Measurements from ENCODE around the gene GNG10.
A peak's percentile ranks its signal among the peaks of the same experiment; 100 is the strongest.
"Not testable (repeated sequence)": the region's sequence is repeated elsewhere in the genome, so short reads cannot be mapped to it uniquely, and the experiment has no call there.

Gene GNG10

DNA sequence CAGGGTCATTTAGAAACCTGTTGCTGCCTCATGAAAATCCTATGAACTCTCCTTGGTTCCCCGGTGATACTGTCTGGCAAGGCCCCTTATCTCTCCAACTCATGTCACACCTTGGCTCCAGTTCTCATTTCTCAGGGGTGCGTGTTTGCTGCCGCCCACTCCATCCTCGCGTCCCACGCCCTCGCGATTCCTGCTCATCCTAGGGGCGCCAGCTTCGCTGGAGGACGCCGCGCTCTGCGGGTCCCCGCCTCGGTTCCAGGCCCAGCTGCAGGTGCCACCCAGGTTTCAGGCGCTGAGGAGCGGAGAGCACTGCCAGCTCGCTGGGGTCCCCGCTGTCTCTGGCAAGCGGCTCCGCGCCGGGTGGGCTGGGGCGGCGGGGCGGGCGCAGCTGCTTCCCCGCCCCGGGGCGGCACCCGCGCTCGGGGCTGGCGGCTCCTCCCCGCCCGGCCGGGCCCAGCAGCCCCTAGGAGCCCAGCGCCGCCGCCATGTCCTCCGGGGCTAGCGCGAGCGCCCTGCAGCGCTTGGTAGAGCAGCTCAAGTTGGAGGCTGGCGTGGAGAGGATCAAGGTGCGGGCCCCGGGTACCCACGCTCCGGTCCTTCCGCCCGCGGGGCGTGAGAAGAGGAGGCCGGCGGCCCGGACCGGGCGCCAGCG, at the start of gene GNG10:
Gene GNG10, plus strand, starts transcription at position 456 of the 652 bp plus-strand sequence. Its CDS starts 30 bp downstream, at position 486.
- DNase-seq (ENCODE audit: low read depth): peak; percentile 72

GRCh38 chr9:111613436-111614040, 47.9 kb upstream of the GNG10 start:
- DNase-seq (ENCODE audit: low read depth): no peak

DNA sequence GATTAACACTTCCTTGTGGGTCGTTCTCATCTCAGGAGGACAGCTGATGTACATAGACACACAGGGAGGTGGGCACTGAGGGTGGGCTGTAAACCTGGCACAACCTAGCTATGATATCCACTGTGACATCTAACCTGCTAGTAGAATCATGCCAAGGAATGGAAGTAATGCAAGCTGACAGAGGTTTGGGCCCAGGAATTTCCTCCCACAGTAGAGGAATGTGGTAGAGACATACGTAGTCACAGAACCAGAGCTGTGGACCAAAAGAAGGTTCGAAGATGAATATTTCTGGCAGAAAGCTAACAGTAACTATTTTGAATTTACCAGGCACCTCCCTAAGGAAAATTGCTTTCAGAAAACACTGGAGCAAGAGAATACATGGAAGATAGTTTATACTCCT, 45.5 kb upstream of the GNG10 start:
- no peak for DNase-seq (ENCODE audit: low read depth)

GRCh38 chr9:111617349-111617748, 44.1 kb upstream of the GNG10 start:
- not testable (repeated sequence) for DNase-seq (ENCODE audit: low read depth)

GRCh38 chr9:111621895-111622480, 39.4 kb upstream of the GNG10 start:
- peak; percentile 61 for DNase-seq (ENCODE audit: low read depth)

DNA sequence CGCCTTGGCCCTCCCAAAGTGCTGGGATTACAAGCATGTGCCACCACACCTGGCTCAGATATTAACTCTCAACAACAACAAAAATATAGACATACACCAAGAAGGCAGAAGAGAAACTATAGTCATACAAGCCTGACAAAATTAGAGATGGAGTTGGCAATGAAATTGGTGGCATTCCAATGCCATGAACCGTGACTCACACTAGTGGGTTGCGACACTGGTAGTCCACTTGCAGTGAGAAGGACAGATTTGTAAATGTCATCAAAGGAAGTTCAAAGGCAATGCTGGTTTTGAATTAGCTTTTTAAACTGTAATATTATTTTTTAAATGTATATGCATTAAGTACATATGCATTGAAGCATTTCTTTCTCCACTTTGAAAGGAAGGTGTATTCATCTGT, 38.8 kb upstream of the GNG10 start:
- peak; percentile 81 for DNase-seq (ENCODE audit: low read depth)

- no peak for DNase-seq (ENCODE audit: low read depth)
These were observed 34.0 kb upstream of the GNG10 start for GRCh38 chr9:111627260-111627963.

DNA sequence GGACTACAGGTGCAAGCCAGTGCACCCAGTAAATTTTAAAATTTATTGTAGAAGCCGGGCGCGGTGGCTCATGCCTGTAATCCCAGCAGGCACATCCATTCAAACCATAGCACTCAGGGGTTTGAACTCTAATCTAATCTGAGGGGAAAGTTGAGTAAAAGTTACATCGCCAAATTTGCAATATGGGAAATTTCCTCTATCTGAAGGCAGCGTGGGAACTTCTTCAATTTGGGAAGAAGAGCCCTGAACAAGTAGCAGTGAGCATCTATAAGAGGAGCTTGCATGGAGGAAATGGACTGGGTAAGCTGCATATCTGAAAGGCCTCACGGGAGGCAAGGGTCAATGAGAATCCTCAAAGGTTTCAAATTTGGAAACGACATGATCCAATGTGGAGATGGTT, 33.0 kb upstream of the GNG10 start:
- no peak for DNase-seq (ENCODE audit: low read depth)

DNA sequence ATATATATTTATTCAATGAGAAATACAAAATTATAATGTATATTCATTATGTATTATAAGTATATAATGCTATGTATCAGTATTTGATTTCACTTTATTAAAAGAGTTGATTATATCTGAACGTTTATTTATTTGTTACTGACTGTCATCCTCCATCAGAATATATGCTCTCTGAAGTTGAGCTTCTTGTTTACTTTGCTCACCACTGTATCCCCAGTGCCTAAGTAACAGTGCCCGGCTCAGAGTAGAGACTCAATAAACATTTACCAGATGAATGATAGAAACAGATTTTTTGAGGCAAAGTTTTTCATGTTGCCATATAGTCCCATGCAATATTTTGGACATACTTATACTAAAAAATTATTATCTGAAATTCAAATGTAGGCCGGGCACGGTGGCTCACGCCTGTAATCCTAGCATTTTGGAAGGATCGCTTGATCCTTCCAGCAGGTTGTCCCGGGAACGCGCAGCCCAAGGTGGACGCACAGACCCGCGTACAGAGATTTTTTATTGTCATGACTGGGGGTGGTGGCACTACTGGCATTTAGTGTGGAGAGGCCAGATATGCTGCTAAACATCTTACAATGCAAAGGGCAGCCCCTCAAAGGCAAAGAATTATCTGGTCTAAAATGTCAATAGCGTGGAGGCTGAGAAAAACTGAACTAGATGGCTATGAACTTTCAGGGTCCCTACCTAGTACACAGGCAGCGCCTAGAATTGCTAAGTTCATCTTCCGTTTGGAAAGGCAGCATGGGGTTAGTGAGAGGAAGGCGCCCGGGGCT, 31.0 kb upstream of the GNG10 start:
- no peak for DNase-seq (ENCODE audit: low read depth)

DNA sequence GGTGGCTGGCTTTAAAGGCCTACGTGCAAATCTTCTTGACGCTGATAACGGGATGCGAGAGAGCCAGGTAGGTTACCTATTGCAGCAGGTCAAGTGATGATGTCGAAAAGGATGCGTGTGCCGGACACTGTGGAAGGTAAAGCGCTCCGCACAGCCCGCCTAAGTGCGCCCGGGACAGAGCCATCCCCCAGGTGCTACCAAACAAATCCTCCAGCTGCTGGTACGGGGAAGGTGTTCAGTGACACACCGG, 30.5 kb upstream of the GNG10 start:
- DNase-seq (ENCODE audit: low read depth): no peak

GRCh38 chr9:111631214-111631971, 30.0 kb upstream of the GNG10 start, which contains the start of gene DNAJC25:
DNAJC25 (plus strand) TSS chr9:111631334; CDS start chr9:111631408, 74 bp downstream.
- DNase-seq (ENCODE audit: low read depth): peak; percentile 99

DNA sequence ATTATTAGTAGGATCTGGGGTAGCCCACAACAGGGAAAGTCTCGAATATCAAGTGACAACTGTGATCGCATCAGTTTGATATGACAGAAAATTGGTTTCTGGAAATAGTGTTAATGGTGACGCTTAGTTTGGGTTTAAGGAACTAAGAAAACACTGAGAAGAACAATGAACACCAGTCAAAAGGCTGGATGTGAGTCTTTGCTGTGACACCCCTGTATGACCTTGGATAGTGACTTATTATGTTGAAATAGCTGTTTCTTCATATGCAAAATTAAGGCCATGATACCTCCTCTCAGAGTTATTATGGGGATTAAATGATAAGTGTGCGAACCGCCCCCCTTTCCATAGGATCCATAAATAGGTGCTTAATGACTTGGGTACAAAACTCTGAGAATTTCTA, 29.3 kb upstream of the GNG10 start:
- peak; percentile 27 for DNase-seq (ENCODE audit: low read depth)

- no peak for DNase-seq (ENCODE audit: low read depth)
These were observed 28.6 kb upstream of the GNG10 start for GRCh38 chr9:111632695-111633388.

- no peak for DNase-seq (ENCODE audit: low read depth)
These were observed 28.0 kb upstream of the GNG10 start for GRCh38 chr9:111633389-111633736.

- no peak for DNase-seq (ENCODE audit: low read depth)
These were observed 26.5 kb upstream of the GNG10 start for GRCh38 chr9:111634860-111635259.

GRCh38 chr9:111637421-111637950, 23.9 kb upstream of the GNG10 start:
- no peak for DNase-seq (ENCODE audit: low read depth)

DNA sequence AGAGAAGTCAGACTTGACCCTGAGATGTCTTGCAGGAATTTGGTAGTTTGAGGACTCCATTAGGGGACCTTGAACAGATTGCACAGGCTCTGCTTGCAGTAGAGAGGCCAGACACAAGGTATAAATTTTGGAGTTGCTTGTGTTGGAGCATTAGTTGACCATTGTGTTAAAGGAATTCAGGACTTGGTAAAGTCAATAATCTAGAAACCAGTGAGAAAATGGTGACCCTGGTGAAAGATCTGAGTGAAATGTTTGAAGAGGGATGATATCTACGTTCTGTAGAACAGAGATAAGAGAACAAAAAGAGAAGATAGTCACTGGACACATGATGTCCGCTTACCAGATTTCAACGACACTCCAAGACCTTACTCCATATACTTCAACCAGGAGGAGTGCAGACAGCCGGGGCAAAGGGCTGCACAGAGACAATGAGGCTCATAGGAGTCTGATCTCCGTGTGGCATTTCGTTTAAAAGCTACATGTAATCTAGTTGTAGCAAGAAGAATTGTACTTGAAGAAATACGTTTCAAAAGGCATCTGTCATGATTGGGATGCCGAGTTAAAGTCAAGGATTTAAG, 17.1 kb upstream of the GNG10 start:
- DNase-seq (ENCODE audit: low read depth): no peak

GRCh38 chr9:111645806-111646205, 15.6 kb upstream of the GNG10 start:
- peak; percentile 20 for DNase-seq (ENCODE audit: low read depth)

DNA sequence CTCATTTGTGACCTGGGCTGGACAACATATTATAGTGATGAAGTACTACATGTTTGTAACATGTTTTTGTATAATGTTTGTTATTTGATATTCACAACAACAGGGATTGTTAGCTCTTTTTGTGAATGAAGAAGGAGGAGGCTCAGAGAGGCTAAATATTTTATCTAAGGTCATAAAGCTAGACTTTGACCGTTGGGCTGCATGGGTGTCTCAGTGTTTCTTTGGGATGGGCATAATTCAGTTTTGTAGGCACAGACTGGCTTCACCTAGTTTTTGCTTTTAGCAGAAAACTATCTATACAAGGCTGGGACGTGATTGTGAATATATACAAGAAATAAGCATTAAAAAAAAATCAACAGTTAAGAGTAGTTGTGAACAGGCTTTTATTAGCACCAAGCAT, 15.0 kb upstream of the GNG10 start:
- DNase-seq (ENCODE audit: low read depth): no peak

- DNase-seq (ENCODE audit: low read depth): no peak
These were observed 13.3 kb upstream of the GNG10 start for GRCh38 chr9:111648066-111648465.

Measured in ELR (cell line).